H1 (cell line): ENCODE data around the gene PCED1B. TPM values are rescaled to one million over a fixed set of nuclear protein-coding genes. Genes with fewer than 3 reads are reported as not detected.

Source experiments
- CTCF ChIA-PET: fragments of 300-600 bp; sonication (Branson Sonifier 250); formaldehyde crosslinking; loops from one replicate; lab custom pipeline; 2021; ENCODE audit not compliant: partially characterized antibody; lab: Charles Lee
- POLR2A ChIA-PET: fragments of 300-600 bp; sonication (Branson Sonifier 250); formaldehyde crosslinking; loops from one replicate; lab custom pipeline; 2021; ENCODE audit warnings: inconsistent platforms; ENCODE audit not compliant: partially characterized antibody; lab: Charles Lee
- DNase-seq, 2 experiments: peaks; one replicate each; pipeline versions ENCODE4 v3.0.0 to v3.0.0-alpha.2; 2010 to 2022; ENCODE audit warnings: low spot score in 2 of 2, low read depth in 1 of 2, mixed read lengths in 1 of 2
- FAIRE-seq: peaks from 2 replicates; lab custom pipeline; 2011; peaks lifted over from hg19 to GRCh38; lab: Jason Lieb, UNC
- H2AFZ ChIP-seq: 2 replicates; pipeline ENCODE4 v1.8.1; 2012; ENCODE audit warnings: low read length, inconsistent platforms
- H2AK5ac ChIP-seq: 2 replicates; pipeline ENCODE4 v1.6.1; 2013; ENCODE audit warnings: low read depth, low read length
- H2BK120ac ChIP-seq: replicated peaks from 2 replicates; pipeline ENCODE3; 2013; ENCODE audit warnings: low read depth, low read length, inconsistent platforms
- H2BK12ac ChIP-seq: 2 replicates; pipeline ENCODE4 v1.6.1; 2013; ENCODE audit warnings: low read depth, low read length
- H2BK15ac ChIP-seq: 2 replicates; pipeline ENCODE4 v1.6.1; 2013; ENCODE audit warnings: low read length
- H2BK20ac ChIP-seq: 2 replicates; pipeline ENCODE4 v1.6.1; 2013; ENCODE audit warnings: low read length
- H2BK5ac ChIP-seq: 2 replicates; pipeline ENCODE4 v1.6.1; 2013; ENCODE audit warnings: low read depth, low read length
- H3K14ac ChIP-seq: 2 replicates; pipeline ENCODE4 v1.6.1; 2013; ENCODE audit warnings: inconsistent platforms; ENCODE audit not compliant: insufficient read length
- H3K18ac ChIP-seq: 2 replicates; pipeline ENCODE4 v1.6.1; 2013; ENCODE audit warnings: low read length; ENCODE audit errors: extremely low read depth
- H3K23ac ChIP-seq: 2 replicates; pipeline ENCODE4 v1.6.1; 2013; ENCODE audit warnings: inconsistent platforms; ENCODE audit not compliant: insufficient read length
- H3K23me2 ChIP-seq: 2 replicates; pipeline ENCODE4 v1.6.1; 2013; ENCODE audit warnings: low read depth, low read length
- H3K27ac ChIP-seq: 2 replicates; pipeline ENCODE4 v1.6.1; 2011; ENCODE audit warnings: low read depth, low read length, inconsistent platforms
- H3K27me3 ChIP-seq, 4 experiments: replicated peaks in 1 of 4; 1 replicate in 1 of 4; 2 replicates in 3 of 4; pipeline versions ENCODE4 v1.6.1 to v1.8.1; 2011 to 2013; ENCODE audit warnings: low read length in 3 of 4, mild to moderate bottlenecking in 3 of 4, inconsistent platforms in 2 of 4, mixed read lengths in 2 of 4, moderate library complexity in 1 of 4; ENCODE audit not compliant: control insufficient read depth in 3 of 4, insufficient read depth in 3 of 4; ENCODE audit errors: extremely low read depth in 1 of 4
- H3K36me3 ChIP-seq, 4 experiments: 2 replicates each; pipeline versions ENCODE4 v1.6.1 to v1.8.1; 2011 to 2013; ENCODE audit warnings: mild to moderate bottlenecking in 4 of 4, low read length in 3 of 4, moderate library complexity in 2 of 4, control low read depth in 1 of 4, inconsistent platforms in 1 of 4; ENCODE audit not compliant: insufficient read depth in 4 of 4, control insufficient read depth in 2 of 4
- H3K4ac ChIP-seq: replicated peaks from 2 replicates; pipeline ENCODE3; 2013; ENCODE audit warnings: low read length, low read depth, mixed read lengths, inconsistent platforms; ENCODE audit not compliant: insufficient read length
- H3K4me1 ChIP-seq, 4 experiments: replicated peaks in 1 of 4; 1 replicate in 1 of 4; 2 replicates in 3 of 4; pipeline versions ENCODE4 v1.6.1 to v1.8.1; 2011 to 2013; ENCODE audit warnings: low read length in 3 of 4, inconsistent platforms in 2 of 4, mixed read lengths in 1 of 4; ENCODE audit not compliant: insufficient read depth in 4 of 4, control insufficient read depth in 3 of 4
- H3K4me2 ChIP-seq, 2 experiments: 2 replicates each; pipeline versions ENCODE4 v1.6.1 to v1.8.1; 2011 to 2013; ENCODE audit warnings: low read depth in 2 of 2, low read length in 2 of 2, control low read depth in 1 of 2, inconsistent platforms in 1 of 2, mild to moderate bottlenecking in 1 of 2; ENCODE audit not compliant: insufficient read depth in 1 of 2
- H3K4me3 ChIP-seq, 4 experiments: fragments of 200-600, 300-600 bp in 1 of 4; sonication (generic), shearing (Covaris generic), sonication (Bioruptor Twin) in 1 of 4; 2 replicates each; pipeline versions ENCODE4 v1.5.1 to v1.8.1; 2011 to 2016; ENCODE audit warnings: low read length in 4 of 4, low read depth in 3 of 4, control low read depth in 2 of 4, inconsistent platforms in 2 of 4, mild to moderate bottlenecking in 2 of 4, mixed read lengths in 1 of 4, moderate library complexity in 1 of 4; ENCODE audit not compliant: insufficient read depth in 2 of 4; ENCODE audit errors: extremely low read depth in 1 of 4
- H3K56ac ChIP-seq: replicated peaks from 2 replicates; pipeline ENCODE3; 2013; ENCODE audit warnings: low read depth, mild to moderate bottlenecking, mixed read lengths, low read length, inconsistent platforms; ENCODE audit not compliant: insufficient read length
- H3K79me1 ChIP-seq: 2 replicates; pipeline ENCODE4 v1.6.1; 2013; ENCODE audit warnings: low read depth, low read length, control low read depth
- H3K79me2 ChIP-seq, 2 experiments: 2 replicates each; pipeline versions ENCODE4 v1.6.1 to v1.8.1; 2012 to 2013; ENCODE audit warnings: low read length in 2 of 2, mild to moderate bottlenecking in 2 of 2, inconsistent platforms in 1 of 2; ENCODE audit not compliant: insufficient read depth in 2 of 2, control insufficient read depth in 1 of 2
- H3K9ac ChIP-seq, 4 experiments: replicated peaks in 1 of 4; 1 replicate in 1 of 4; 2 replicates in 3 of 4; pipeline versions ENCODE4 v1.6.1 to v1.8.1; 2011 to 2013; ENCODE audit warnings: low read depth in 3 of 4, low read length in 3 of 4, control low read depth in 2 of 4, mild to moderate bottlenecking in 2 of 4, moderate library complexity in 2 of 4, inconsistent platforms in 1 of 4; ENCODE audit errors: extremely low read depth in 1 of 4
- H3K9me3 ChIP-seq, 2 experiments: 2 replicates each; pipeline versions ENCODE4 v1.6.1 to v1.8.1; 2012 to 2013; ENCODE audit warnings: mild to moderate bottlenecking in 2 of 2, moderate library complexity in 2 of 2, control low read depth in 1 of 2, inconsistent platforms in 1 of 2, low read depth in 1 of 2, low read length in 1 of 2, mixed read lengths in 1 of 2; ENCODE audit not compliant: insufficient read depth in 2 of 2
- H4K20me1 ChIP-seq, 2 experiments: replicated peaks in 1 of 2; 2 replicates each; pipeline versions ENCODE3 to v1.8.1; 2011 to 2013; ENCODE audit warnings: inconsistent platforms in 2 of 2, low read length in 2 of 2, mild to moderate bottlenecking in 1 of 2; ENCODE audit not compliant: insufficient read depth in 2 of 2, control insufficient read depth in 1 of 2
- H4K5ac ChIP-seq: 2 replicates; pipeline ENCODE4 v1.6.1; 2013; ENCODE audit warnings: low read length, low read depth, mixed read lengths, inconsistent platforms; ENCODE audit not compliant: insufficient read length
- H4K8ac ChIP-seq: 2 replicates; pipeline ENCODE4 v1.8.0; 2013; ENCODE audit warnings: mild to moderate bottlenecking, moderate library complexity, low read length, inconsistent platforms; ENCODE audit not compliant: insufficient read depth; ENCODE audit errors: extremely low read depth
- H4K91ac ChIP-seq: replicated peaks from 2 replicates; pipeline ENCODE3; 2013; ENCODE audit warnings: low read length, mixed read lengths, inconsistent platforms; ENCODE audit not compliant: insufficient read length
- ASH2L ChIP-seq: fragments of 200-600, 300-600 bp; sonication (generic); IDR thresholded peaks from one replicate; pipeline ENCODE4 v1.7.1; 2017; ENCODE audit warnings: low read length
- CEBPB ChIP-seq: IDR thresholded peaks from 2 replicates; pipeline ENCODE4 v1.6.1; 2012; ENCODE audit warnings: low read depth, low read length
- CHD1 ChIP-seq: IDR thresholded peaks from 2 replicates; pipeline ENCODE4 v1.6.1; 2012; ENCODE audit warnings: low read depth, low read length, improper control_type of control experiment
- FOSL1 ChIP-seq: IDR thresholded peaks from 2 replicates; pipeline ENCODE4 v1.6.1; 2011; ENCODE audit warnings: mild to moderate bottlenecking, low read depth, low read length, moderate library complexity; ENCODE audit not compliant: insufficient read depth
- GTF2F1 ChIP-seq: IDR thresholded peaks from 2 replicates; pipeline ENCODE4 v1.6.1; 2012; ENCODE audit warnings: low read depth, low read length, improper control_type of control experiment, borderline replicate concordance
- HDAC6 ChIP-seq: IDR thresholded peaks from one replicate; pipeline ENCODE4 v1.7.1; 2012; ENCODE audit warnings: low read depth, mild to moderate bottlenecking, inconsistent platforms, low read length, moderate library complexity
- RFX5 ChIP-seq: IDR thresholded peaks from 2 replicates; pipeline ENCODE4 v1.6.1; 2011; ENCODE audit warnings: low read depth, low read length, improper control_type of control experiment, borderline replicate concordance
- SIN3A ChIP-seq, 2 experiments: IDR thresholded peaks in 1 of 2; conservative IDR thresholded peaks in 1 of 2; 2 replicates each; pipeline ENCODE4 v1.6.1; 2011 to 2012; ENCODE audit warnings: low read length in 2 of 2, improper control_type of control experiment in 1 of 2, low read depth in 1 of 2, mild to moderate bottlenecking in 1 of 2
- SUZ12 ChIP-seq: fragments of 200-600 bp; sonication (generic); IDR thresholded peaks from 2 replicates; pipeline ENCODE4 v1.6.1; 2012; ENCODE audit warnings: mild to moderate bottlenecking, inconsistent platforms, low read length, moderate library complexity, mixed read lengths
- TBP ChIP-seq: IDR thresholded peaks from 2 replicates; pipeline ENCODE4 v1.6.1; 2011; ENCODE audit warnings: low read depth, low read length, improper control_type of control experiment
- WGBS, 2 experiments: shearing (Covaris generic) in 1 of 2; methylation state at CpG; one replicate each; pipeline versions ENCODE4 v1.1.6 to v1.1.7; 2013 to 2015; ENCODE audit warnings: low lambda C conversion rate in 2 of 2, mixed read lengths in 2 of 2, inconsistent platforms in 1 of 2, low coverage in 1 of 2, missing lambda C conversion rate in 1 of 2; ENCODE audit not compliant: insufficient replicate concordance in 2 of 2, insufficient coverage in 1 of 2, insufficient read length in 1 of 2; ENCODE audit errors: extremely low coverage in 1 of 2, missing lambda C conversion rate in 1 of 2; 5-methylcytosine and 5-hydroxymethylcytosine counted together
- polyA plus RNA-seq, 7 experiments: library from polyadenylated mRNA; depleted of rRNA in 3 of 7; stranded (reverse) in 5 of 7; unstranded in 2 of 7; fragments of >200 nt in 5 of 7; fragments of 200-250 nt in 2 of 7; gene quantifications; 1 replicate in 5 of 7; 2 replicates in 1 of 7; 4 replicates in 1 of 7; pipeline versions ENCODE4 v1.2.1 to v1.2.3, GENCODE V29; 2011 to 2013; ENCODE audit warnings: missing spikeins in 2 of 7, mixed read lengths in 2 of 7
- total RNA-seq: library from RNA; stranded (reverse); fragmentation: NEBNext Ultra II Directional; extraction: Animal tissue kit (Norgen Biotek cat#: 25700); gene quantifications from 2 replicates; pipeline ENCODE4 v1.2.1, GENCODE V29; 2021
- TF ChIP-seq, protein P1 (sequence below): IDR thresholded peaks from 2 replicates; pipeline ENCODE4 v1.6.1; 2012; ENCODE audit warnings: inconsistent platforms
- TF ChIP-seq, protein P2 (sequence below), 3 experiments: IDR thresholded peaks; 1 replicate in 2 of 3; 2 replicates in 1 of 3; pipeline versions ENCODE4 v1.5.1 to v1.6.1; 2011; ENCODE audit warnings: low read length in 3 of 3, mild to moderate bottlenecking in 3 of 3, inconsistent platforms in 2 of 3, low read depth in 1 of 3, moderate library complexity in 1 of 3; ENCODE audit not compliant: insufficient read depth in 1 of 3; ENCODE audit errors: control extremely low read depth in 1 of 3

Gene PCED1B
- total and polyA plus RNA-seq, 2 of the 8 experiments (the other 6 are each of a cell fraction or from before 2014, with no cell fraction given): 4.7 to 5.4 TPM

DNA sequence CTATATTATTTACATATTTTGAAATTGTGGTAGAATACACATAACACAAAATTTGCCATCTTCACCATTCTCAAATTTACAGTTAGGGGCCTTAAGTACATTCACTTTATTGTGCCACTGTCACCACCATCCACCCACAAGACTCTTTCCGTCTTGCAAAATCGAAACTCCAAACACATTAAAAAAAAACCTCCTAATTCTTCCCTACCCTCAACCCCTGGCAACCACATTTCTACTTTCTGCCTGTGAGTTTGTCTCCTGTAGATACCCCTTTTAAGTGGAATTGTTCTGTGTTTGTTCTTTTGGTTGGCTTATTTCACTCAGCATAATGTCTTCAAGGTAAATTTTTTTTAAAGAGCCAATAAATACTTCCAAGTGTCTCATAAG lies 32.0 kb downstream of the PCED1B start:
- ChIA-PET POLR2A (interaction anchor here (1.4 kb wide), 1 partner anchor 12 kb away, joined by 3 read pairs; no protein-coding TSS in a partner anchor), CTCF (interaction anchor here (0.7 kb wide), 2 partner anchors 178 to 453 kb away, joined by 3 read pairs; no protein-coding TSS in a partner anchor)
- Histone ChIP-seq H4K20me1 (no peaks in the 10 kb centered on the region), H3K23me2 (no peaks in the 10 kb centered on the region), H3K18ac (no peak overlapping the region), H3K4me1 (no peaks in the 10 kb centered on the region), H4K8ac (no peak overlapping the region), H3K79me1 (no peaks in the 10 kb centered on the region), H4K91ac (no peak overlapping the region), H2BK12ac (no peak overlapping the region), H3K27ac (no peak overlapping the region), H4K5ac (no peak overlapping the region), H3K23ac (no peak overlapping the region), H3K14ac (no peak overlapping the region), H2BK5ac (no peak overlapping the region), H2BK120ac (no peak overlapping the region), H2BK20ac (no peak overlapping the region), H3K56ac (no peak overlapping the region), H2AFZ (no peak overlapping the region), H3K9me3 (no peaks in the 10 kb centered on the region), H3K4me2 (no peak overlapping the region), H3K36me3 (no peaks in the 10 kb centered on the region), H3K27me3 (no peaks in the 10 kb centered on the region), H2AK5ac (no peak overlapping the region), H3K4ac (no peak overlapping the region), H3K4me3 (no peak overlapping the region), H2BK15ac (no peak overlapping the region), H3K9ac (no peak overlapping the region), H3K79me2 (no peaks in the 10 kb centered on the region)
- FAIRE-seq: no peak
- WGBS, 2 experiments: 89 to 100% methylated on average over 2 of the region's 2 CpGs
- no peak for DNase-seq
- TF ChIP-seq FOSL1 (no peak), SUZ12 (no peak), GTF2F1 (no peak), SIN3A (conservative IDR thresholded peaks at IDR 0.05 in 1 of 2, IDR thresholded peaks at IDR 0.05 in 1 of 2; ENCODE audit: low read depth in 1 of 2, low read length in 2 of 2) (no peak), RFX5 (no peak), TBP (no peak), CHD1 (no peak), ASH2L (no peak), HDAC6 (no peak), CEBPB (no peak)
- TF ChIP-seq, protein P1, sequence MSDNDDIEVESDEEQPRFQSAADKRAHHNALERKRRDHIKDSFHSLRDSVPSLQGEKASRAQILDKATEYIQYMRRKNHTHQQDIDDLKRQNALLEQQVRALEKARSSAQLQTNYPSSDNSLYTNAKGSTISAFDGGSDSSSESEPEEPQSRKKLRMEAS: no peak
- TF ChIP-seq, protein P2, sequence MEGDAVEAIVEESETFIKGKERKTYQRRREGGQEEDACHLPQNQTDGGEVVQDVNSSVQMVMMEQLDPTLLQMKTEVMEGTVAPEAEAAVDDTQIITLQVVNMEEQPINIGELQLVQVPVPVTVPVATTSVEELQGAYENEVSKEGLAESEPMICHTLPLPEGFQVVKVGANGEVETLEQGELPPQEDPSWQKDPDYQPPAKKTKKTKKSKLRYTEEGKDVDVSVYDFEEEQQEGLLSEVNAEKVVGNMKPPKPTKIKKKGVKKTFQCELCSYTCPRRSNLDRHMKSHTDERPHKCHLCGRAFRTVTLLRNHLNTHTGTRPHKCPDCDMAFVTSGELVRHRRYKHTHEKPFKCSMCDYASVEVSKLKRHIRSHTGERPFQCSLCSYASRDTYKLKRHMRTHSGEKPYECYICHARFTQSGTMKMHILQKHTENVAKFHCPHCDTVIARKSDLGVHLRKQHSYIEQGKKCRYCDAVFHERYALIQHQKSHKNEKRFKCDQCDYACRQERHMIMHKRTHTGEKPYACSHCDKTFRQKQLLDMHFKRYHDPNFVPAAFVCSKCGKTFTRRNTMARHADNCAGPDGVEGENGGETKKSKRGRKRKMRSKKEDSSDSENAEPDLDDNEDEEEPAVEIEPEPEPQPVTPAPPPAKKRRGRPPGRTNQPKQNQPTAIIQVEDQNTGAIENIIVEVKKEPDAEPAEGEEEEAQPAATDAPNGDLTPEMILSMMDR (IDR thresholded peaks at IDR 0.05; ENCODE audit: control extremely low read depth in 1 of 3, insufficient read depth in 1 of 3, low read depth in 1 of 3, low read length in 3 of 3): no peak
